ENCODE data around the gene AHR. TPM values are rescaled to one million over a fixed set of nuclear protein-coding genes. Genes with fewer than 3 reads are reported as not detected.

The AHR gene
- polyA plus RNA-seq, 1 donor from 2014 or later: 2.4 TPM

DNA sequence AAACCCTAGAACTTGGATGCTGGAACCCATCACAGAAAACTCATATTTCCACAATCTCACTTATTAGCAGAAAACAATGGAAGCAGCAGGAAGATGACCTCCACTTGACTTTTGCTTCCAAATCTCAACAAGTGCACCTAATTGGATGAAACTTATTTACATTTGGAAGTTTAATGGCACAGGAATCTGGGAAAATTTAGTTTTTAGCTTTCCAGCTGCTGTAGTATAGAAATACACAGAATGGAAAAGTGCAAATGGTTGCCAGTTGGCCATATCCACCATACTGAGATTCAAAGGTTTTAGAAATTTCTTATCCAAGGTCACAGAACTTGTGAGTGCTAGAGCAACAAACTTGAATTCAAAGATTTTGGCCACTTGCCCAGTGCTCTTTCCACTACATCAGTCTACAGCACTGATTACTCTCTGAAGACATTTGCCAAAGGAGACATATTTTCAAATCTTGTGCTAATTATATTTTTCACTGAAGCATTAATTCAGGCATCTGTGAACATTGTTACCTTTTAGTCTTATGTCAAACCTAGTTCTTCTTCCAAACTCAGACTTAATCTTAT is 9.3 kb upstream of the AHR start:
- H3K9ac ChIP-seq (ENCODE audit: low read length): no peak overlapping the region
- no peaks in the 10 kb centered on the region for H3K27me3 ChIP-seq (ENCODE audit: insufficient read depth, low read depth, low read length)
- no peak overlapping the region for H3K4me2 ChIP-seq (ENCODE audit: low read length)
- H3K4me3 ChIP-seq (ENCODE audit: low read length): no peak overlapping the region
- H3K27ac ChIP-seq (ENCODE audit: low read length): no peak overlapping the region
- no peaks in the 10 kb centered on the region for H3K9me2 ChIP-seq (ENCODE audit: insufficient read depth, low read length)
- H3K79me2 ChIP-seq (replicated peaks; ENCODE audit: insufficient read depth, low read length): no peaks in the 10 kb centered on the region
- H2AFZ ChIP-seq (ENCODE audit: low read depth, low read length): no peak overlapping the region
- no peaks in the 10 kb centered on the region for H4K20me1 ChIP-seq (ENCODE audit: insufficient read depth)
- H3F3A ChIP-seq (ENCODE audit: insufficient read depth, low read length, poor library complexity, severe bottlenecking): no peaks in the 10 kb centered on the region
- no peaks in the 10 kb centered on the region for H3K36me3 ChIP-seq (ENCODE audit: insufficient read depth, low read length)
- no peak for TF ChIP-seq EZH2 (IDR thresholded peaks at IDR 0.05; ENCODE audit: borderline replicate concordance, insufficient read depth, low read length, poor library complexity, severe bottlenecking)
- TF ChIP-seq, protein P1, sequence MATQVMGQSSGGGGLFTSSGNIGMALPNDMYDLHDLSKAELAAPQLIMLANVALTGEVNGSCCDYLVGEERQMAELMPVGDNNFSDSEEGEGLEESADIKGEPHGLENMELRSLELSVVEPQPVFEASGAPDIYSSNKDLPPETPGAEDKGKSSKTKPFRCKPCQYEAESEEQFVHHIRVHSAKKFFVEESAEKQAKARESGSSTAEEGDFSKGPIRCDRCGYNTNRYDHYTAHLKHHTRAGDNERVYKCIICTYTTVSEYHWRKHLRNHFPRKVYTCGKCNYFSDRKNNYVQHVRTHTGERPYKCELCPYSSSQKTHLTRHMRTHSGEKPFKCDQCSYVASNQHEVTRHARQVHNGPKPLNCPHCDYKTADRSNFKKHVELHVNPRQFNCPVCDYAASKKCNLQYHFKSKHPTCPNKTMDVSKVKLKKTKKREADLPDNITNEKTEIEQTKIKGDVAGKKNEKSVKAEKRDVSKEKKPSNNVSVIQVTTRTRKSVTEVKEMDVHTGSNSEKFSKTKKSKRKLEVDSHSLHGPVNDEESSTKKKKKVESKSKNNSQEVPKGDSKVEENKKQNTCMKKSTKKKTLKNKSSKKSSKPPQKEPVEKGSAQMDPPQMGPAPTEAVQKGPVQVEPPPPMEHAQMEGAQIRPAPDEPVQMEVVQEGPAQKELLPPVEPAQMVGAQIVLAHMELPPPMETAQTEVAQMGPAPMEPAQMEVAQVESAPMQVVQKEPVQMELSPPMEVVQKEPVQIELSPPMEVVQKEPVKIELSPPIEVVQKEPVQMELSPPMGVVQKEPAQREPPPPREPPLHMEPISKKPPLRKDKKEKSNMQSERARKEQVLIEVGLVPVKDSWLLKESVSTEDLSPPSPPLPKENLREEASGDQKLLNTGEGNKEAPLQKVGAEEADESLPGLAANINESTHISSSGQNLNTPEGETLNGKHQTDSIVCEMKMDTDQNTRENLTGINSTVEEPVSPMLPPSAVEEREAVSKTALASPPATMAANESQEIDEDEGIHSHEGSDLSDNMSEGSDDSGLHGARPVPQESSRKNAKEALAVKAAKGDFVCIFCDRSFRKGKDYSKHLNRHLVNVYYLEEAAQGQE (IDR thresholded peaks at IDR 0.05; ENCODE audit: borderline replicate concordance): no peak
- no peaks in the 10 kb centered on the region for H3K9me3 ChIP-seq (ENCODE audit: low read length)

DNA sequence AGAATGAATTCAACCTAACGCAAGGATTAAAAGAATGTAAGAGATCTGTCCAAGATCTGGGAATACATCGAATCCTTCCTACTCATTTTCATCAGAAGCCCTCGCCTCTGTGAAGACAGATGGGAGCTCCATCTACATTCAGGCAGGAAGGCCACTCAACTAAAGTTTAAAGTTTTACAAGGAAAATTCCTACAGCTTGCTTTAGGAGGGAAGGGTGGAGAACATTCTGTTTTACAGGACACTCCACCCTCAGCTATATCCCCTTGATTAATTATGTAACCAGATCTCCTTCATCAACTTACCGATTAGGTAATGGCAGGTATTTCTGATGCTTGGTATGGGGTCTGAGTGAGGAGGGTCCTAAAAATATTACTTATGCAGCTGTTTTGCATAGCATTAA is 5.6 kb upstream of the AHR start:
- H3F3A ChIP-seq (ENCODE audit: insufficient read depth, low read length, poor library complexity, severe bottlenecking): no peaks in the 10 kb centered on the region
- no peaks in the 10 kb centered on the region for H3K36me3 ChIP-seq (ENCODE audit: insufficient read depth, low read length)
- no peak overlapping the region for H3K4me3 ChIP-seq (ENCODE audit: low read length)
- no peak overlapping the region for H2AFZ ChIP-seq (ENCODE audit: low read depth, low read length)
- no peaks in the 10 kb centered on the region for H4K20me1 ChIP-seq (ENCODE audit: insufficient read depth)
- no peaks in the 10 kb centered on the region for H3K9me2 ChIP-seq (ENCODE audit: insufficient read depth, low read length)
- peaks cover 5% of the 10 kb centered on the region for H3K27me3 ChIP-seq (ENCODE audit: insufficient read depth, low read depth, low read length)
- no peaks in the 10 kb centered on the region for H3K9me3 ChIP-seq (ENCODE audit: low read length)
- no peak overlapping the region for H3K4me2 ChIP-seq (ENCODE audit: low read length)
- no peak overlapping the region for H3K9ac ChIP-seq (ENCODE audit: low read length)
- no peaks in the 10 kb centered on the region for H3K79me2 ChIP-seq (replicated peaks; ENCODE audit: insufficient read depth, low read length)
- TF ChIP-seq EP300 (conservative IDR thresholded peaks at IDR 0.05; ENCODE audit: poor library complexity, severe bottlenecking): no peak
- no peak for TF ChIP-seq EZH2 (IDR thresholded peaks at IDR 0.05; ENCODE audit: borderline replicate concordance, insufficient read depth, low read length, poor library complexity, severe bottlenecking)
- no peak for TF ChIP-seq RAD21 (conservative IDR thresholded peaks at IDR 0.05)
- TF ChIP-seq SMC3 (conservative IDR thresholded peaks at IDR 0.05; ENCODE audit: poor library complexity): no peak
- H3K27ac ChIP-seq (ENCODE audit: low read length): no peak overlapping the region

DNA sequence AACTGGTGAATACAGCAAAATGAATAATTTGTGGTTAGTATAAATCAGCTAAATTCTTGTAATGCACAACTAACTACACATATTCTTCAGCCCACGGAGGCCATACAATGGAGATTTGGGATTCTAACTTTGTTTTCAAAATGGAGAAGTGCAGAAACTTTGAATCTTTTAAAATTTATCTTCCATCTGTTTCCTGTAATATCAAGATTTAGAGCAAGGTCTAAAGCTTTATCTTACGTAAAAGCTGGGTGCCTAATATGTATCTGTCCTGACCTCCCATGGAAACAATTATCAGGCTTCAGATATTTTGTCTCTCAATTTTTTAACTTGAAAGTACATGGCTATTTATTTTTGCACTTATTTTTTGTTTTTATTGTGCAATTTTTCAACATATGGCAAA is 5.0 kb upstream of the AHR start:
- Histone ChIP-seq H4K20me1 (ENCODE audit: insufficient read depth) (no peaks in the 10 kb centered on the region), H3K9me3 (ENCODE audit: low read length) (no peaks in the 10 kb centered on the region), H3K9ac (ENCODE audit: low read length) (no peak overlapping the region), H3K79me2 (replicated peaks; ENCODE audit: insufficient read depth, low read length) (no peaks in the 10 kb centered on the region), H3K9me2 (ENCODE audit: insufficient read depth, low read length) (no peaks in the 10 kb centered on the region), H3K36me3 (ENCODE audit: insufficient read depth, low read length) (no peaks in the 10 kb centered on the region), H3F3A (ENCODE audit: insufficient read depth, low read length, poor library complexity, severe bottlenecking) (no peaks in the 10 kb centered on the region), H2AFZ (ENCODE audit: low read depth, low read length) (no peak overlapping the region), H3K4me2 (ENCODE audit: low read length) (no peak overlapping the region), H3K4me3 (ENCODE audit: low read length) (no peak overlapping the region), H3K27me3 (ENCODE audit: insufficient read depth, low read depth, low read length) (peaks cover 5% of the 10 kb centered on the region), H3K27ac (ENCODE audit: low read length) (no peak overlapping the region)
- TF ChIP-seq MXI1 (conservative IDR thresholded peaks at IDR 0.05; ENCODE audit: poor library complexity, severe bottlenecking) (no peak), TAF1 (IDR thresholded peaks at IDR 0.05; ENCODE audit: low read depth) (no peak), EP300 (conservative IDR thresholded peaks at IDR 0.05; ENCODE audit: poor library complexity, severe bottlenecking) (no peak), POLR2AphosphoS5 (IDR thresholded peaks at IDR 0.05) (no peak), SMC3 (conservative IDR thresholded peaks at IDR 0.05; ENCODE audit: poor library complexity) (no peak), EZH2 (IDR thresholded peaks at IDR 0.05; ENCODE audit: borderline replicate concordance, insufficient read depth, low read length, poor library complexity, severe bottlenecking) (no peak), RAD21 (conservative IDR thresholded peaks at IDR 0.05) (no peak)
- TF ChIP-seq, protein P1 (IDR thresholded peaks at IDR 0.05; ENCODE audit: borderline replicate concordance): no peak
- TF ChIP-seq, protein P2, sequence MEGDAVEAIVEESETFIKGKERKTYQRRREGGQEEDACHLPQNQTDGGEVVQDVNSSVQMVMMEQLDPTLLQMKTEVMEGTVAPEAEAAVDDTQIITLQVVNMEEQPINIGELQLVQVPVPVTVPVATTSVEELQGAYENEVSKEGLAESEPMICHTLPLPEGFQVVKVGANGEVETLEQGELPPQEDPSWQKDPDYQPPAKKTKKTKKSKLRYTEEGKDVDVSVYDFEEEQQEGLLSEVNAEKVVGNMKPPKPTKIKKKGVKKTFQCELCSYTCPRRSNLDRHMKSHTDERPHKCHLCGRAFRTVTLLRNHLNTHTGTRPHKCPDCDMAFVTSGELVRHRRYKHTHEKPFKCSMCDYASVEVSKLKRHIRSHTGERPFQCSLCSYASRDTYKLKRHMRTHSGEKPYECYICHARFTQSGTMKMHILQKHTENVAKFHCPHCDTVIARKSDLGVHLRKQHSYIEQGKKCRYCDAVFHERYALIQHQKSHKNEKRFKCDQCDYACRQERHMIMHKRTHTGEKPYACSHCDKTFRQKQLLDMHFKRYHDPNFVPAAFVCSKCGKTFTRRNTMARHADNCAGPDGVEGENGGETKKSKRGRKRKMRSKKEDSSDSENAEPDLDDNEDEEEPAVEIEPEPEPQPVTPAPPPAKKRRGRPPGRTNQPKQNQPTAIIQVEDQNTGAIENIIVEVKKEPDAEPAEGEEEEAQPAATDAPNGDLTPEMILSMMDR (IDR thresholded peaks at IDR 0.05; ENCODE audit: poor library complexity, severe bottlenecking): no peak

Measured in neural cell (in vitro differentiated cells).